ENCODE data around the gene LHX1. TPM values are rescaled to one million over a fixed set of nuclear protein-coding genes. Genes with fewer than 3 reads are reported as not detected.

LHX1 gene
- total and polyA plus RNA-seq, 2 of the 8 experiments (the other 6 are each of a cell fraction or from before 2014, with no cell fraction given): 0.26 to 0.93 TPM

GRCh38 chr17:36936455-36937000 is 747 bp upstream of the LHX1 start:
- H3K4me1 ChIP-seq (replicated peaks in 1 of 4; ENCODE audit: control insufficient read depth in 3 of 4, insufficient read depth in 4 of 4, low read length in 3 of 4): peaks cover 2 to 72% (median 53%) of the 10 kb centered on the region in 4 experiments
- no peak overlapping the region for H4K5ac ChIP-seq (ENCODE audit: insufficient read length, low read depth, low read length)
- no peaks in the 10 kb centered on the region for H3K79me2 ChIP-seq (ENCODE audit: control insufficient read depth in 1 of 2, insufficient read depth in 2 of 2, low read length in 2 of 2)
- H2BK12ac ChIP-seq (ENCODE audit: low read depth, low read length): no peak overlapping the region
- POLR2A ChIA-PET (ENCODE audit: partially characterized antibody): interaction anchor here (1.2 kb wide), 1 partner anchor 9 kb away, joined by 3 read pairs; no protein-coding TSS in a partner anchor
- no peak overlapping the region for H3K9ac ChIP-seq (replicated peaks in 1 of 4; ENCODE audit: extremely low read depth in 1 of 4, low read depth in 3 of 4, low read length in 3 of 4)
- FAIRE-seq (no peak), DNase-seq (ENCODE audit: low read depth in 1 of 2, low spot score in 2 of 2) (peak in 1 of 2 experiments; percentile 95)
- H4K8ac ChIP-seq (ENCODE audit: extremely low read depth, insufficient read depth, low read length): peak overlapping the region; percentile 72; the same call in 1 of the 2 replicates
- H3K14ac ChIP-seq (ENCODE audit: insufficient read length): no peak overlapping the region
- H3K4ac ChIP-seq (replicated peaks; ENCODE audit: insufficient read length, low read depth, low read length): no peak overlapping the region
- peaks cover 28% of the 10 kb centered on the region; the same call in 1 of the 2 replicates for H3K23me2 ChIP-seq (ENCODE audit: low read depth, low read length)
- WGBS, 2 experiments (ENCODE audit: extremely low coverage in 1 of 2, insufficient coverage in 1 of 2, insufficient read length in 1 of 2, insufficient replicate concordance in 2 of 2, low coverage in 1 of 2, low lambda C conversion rate in 2 of 2, missing lambda C conversion rate in 1 of 2): 0% methylated on average over 52 of the region's 58 CpGs; no CpG with 5 or more reads in 1 of the 2 experiments
- no peaks in the 10 kb centered on the region for H3K79me1 ChIP-seq (ENCODE audit: low read depth, low read length)
- no peaks in the 10 kb centered on the region for H3K9me3 ChIP-seq (ENCODE audit: insufficient read depth in 2 of 2, low read depth in 1 of 2, low read length in 1 of 2)
- no peak overlapping the region for H3K18ac ChIP-seq (ENCODE audit: extremely low read depth, low read length)
- H2BK120ac ChIP-seq (replicated peaks; ENCODE audit: low read depth, low read length): no peak overlapping the region
- no peak overlapping the region for H4K91ac ChIP-seq (replicated peaks; ENCODE audit: insufficient read length, low read length)
- H3K56ac ChIP-seq (replicated peaks; ENCODE audit: insufficient read length, low read depth, low read length): no peak overlapping the region
- peaks cover 83 to 100% (median 94%) of the 10 kb centered on the region in 4 experiments for H3K27me3 ChIP-seq (replicated peaks in 1 of 4; ENCODE audit: control insufficient read depth in 3 of 4, extremely low read depth in 1 of 4, insufficient read depth in 3 of 4, low read length in 3 of 4)
- H3K23ac ChIP-seq (ENCODE audit: insufficient read length): no peak overlapping the region
- H3K27ac ChIP-seq (ENCODE audit: low read depth, low read length): no peak overlapping the region
- H3K4me3 ChIP-seq (ENCODE audit: extremely low read depth in 1 of 4, insufficient read depth in 2 of 4, low read depth in 3 of 4, low read length in 4 of 4): peak overlapping the region; percentile 27 to 74 (median 56)
- H2AFZ ChIP-seq (ENCODE audit: low read length): peak overlapping the region; percentile 48
- peaks cover 12 to 32% of the 10 kb centered on the region in 2 experiments for H4K20me1 ChIP-seq (replicated peaks in 1 of 2; ENCODE audit: control insufficient read depth in 1 of 2, insufficient read depth in 2 of 2, low read length in 2 of 2)
- no peak overlapping the region for H2BK20ac ChIP-seq (ENCODE audit: low read length)
- H3K36me3 ChIP-seq (ENCODE audit: control insufficient read depth in 2 of 4, insufficient read depth in 4 of 4, low read length in 3 of 4): peaks cover 0 to 2% (median 0%) of the 10 kb centered on the region in 4 experiments; a peak in 1 of 8 replicates
- CTCF ChIA-PET (ENCODE audit: partially characterized antibody): interaction anchor here (0.9 to 1.2 kb wide), 2 partner anchors 53 to 311 kb away, joined by 3 read pairs; no protein-coding TSS in a partner anchor
- peak overlapping the region; percentile 88 to 92 for H3K4me2 ChIP-seq (ENCODE audit: insufficient read depth in 1 of 2, low read depth in 2 of 2, low read length in 2 of 2)
- H2AK5ac ChIP-seq (ENCODE audit: low read depth, low read length): no peak overlapping the region
- H2BK5ac ChIP-seq (ENCODE audit: low read depth, low read length): no peak overlapping the region
- H2BK15ac ChIP-seq (ENCODE audit: low read length): no peak overlapping the region
- TF ChIP-seq ASH2L (IDR thresholded peaks at IDR 0.05; ENCODE audit: low read length) (peak; percentile 92), ZNF274 (IDR thresholded peaks at IDR 0.05; ENCODE audit: borderline replicate concordance, extremely low read depth, low read length) (no peak), USF2 (IDR thresholded peaks at IDR 0.05; ENCODE audit: low read length) (no peak), KDM4A (IDR thresholded peaks at IDR 0.05; ENCODE audit: low read depth, low read length, severe bottlenecking) (peak; percentile 43), SIN3A (conservative IDR thresholded peaks at IDR 0.05 in 1 of 2, IDR thresholded peaks at IDR 0.05 in 1 of 2; ENCODE audit: low read depth in 1 of 2, low read length in 2 of 2) (0 out of 4 replicates have a peak, but pooled peaks of 1 of the 2 experiments have one; percentile 39), SP1 (IDR thresholded peaks at IDR 0.05; ENCODE audit: low read depth, low read length) (0 out of 2 replicates have a peak, but pooled peaks have one; percentile 19), JUN (IDR thresholded peaks at IDR 0.05; ENCODE audit: low read depth, low read length) (no peak), CREB1 (IDR thresholded peaks at IDR 0.05) (peak; percentile 90), KDM1A (IDR thresholded peaks at IDR 0.05; ENCODE audit: borderline replicate concordance, low read length) (peak; percentile 8; the same call in 1 of the 2 replicates), E2F6 (IDR thresholded peaks at IDR 0.05) (peak; percentile 20), POLR2AphosphoS5 (IDR thresholded peaks at IDR 0.05; ENCODE audit: low read depth, low read length) (no peak)

All from H1 (cell line).